ENCODE results near the gene GRM8.

Gene GRM8

DNA sequence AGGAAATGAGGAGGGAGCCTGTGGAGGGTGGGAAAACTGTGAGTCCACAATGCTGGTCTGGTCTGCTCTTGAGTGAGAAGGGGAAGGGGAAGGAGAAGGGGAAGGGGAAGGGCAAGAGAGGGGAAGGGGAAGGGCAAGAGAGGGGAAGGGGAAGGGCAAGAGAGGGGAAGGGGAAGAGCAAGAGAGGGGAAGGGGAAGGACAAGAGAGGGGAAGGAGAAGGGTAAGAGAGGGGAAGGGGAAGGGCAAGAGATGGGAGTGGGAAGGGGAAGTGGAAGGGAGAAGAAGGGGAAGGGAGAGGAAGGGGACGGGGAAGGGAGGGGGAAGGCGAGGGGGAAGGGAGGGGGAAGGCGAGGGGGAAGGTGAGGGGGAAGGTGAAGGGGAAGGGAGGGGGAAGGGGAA is 213.2 kb downstream of the GRM8 start:
- DNase-seq (ENCODE audit: low spot score in 2 of 2) (no peak), ATAC-seq (replicated peaks; ENCODE audit: extremely low read depth, poor library complexity, severe bottlenecking) (no peak)
- H3K9me3 Mint-ChIP-seq, result peaks cover 20% of the 10 kb centered on the region
- H3K27ac Mint-ChIP-seq (ENCODE audit: low read depth), result no peak overlapping the region
- H3K36me3 Mint-ChIP-seq (ENCODE audit: insufficient read depth), result peaks cover 2% of the 10 kb centered on the region
- no peak overlapping the region for H3K4me3 Mint-ChIP-seq
- H3K4me1 Mint-ChIP-seq, result no peaks in the 10 kb centered on the region
- peaks cover 38% of the 10 kb centered on the region for H3K27me3 Mint-ChIP-seq

DNA sequence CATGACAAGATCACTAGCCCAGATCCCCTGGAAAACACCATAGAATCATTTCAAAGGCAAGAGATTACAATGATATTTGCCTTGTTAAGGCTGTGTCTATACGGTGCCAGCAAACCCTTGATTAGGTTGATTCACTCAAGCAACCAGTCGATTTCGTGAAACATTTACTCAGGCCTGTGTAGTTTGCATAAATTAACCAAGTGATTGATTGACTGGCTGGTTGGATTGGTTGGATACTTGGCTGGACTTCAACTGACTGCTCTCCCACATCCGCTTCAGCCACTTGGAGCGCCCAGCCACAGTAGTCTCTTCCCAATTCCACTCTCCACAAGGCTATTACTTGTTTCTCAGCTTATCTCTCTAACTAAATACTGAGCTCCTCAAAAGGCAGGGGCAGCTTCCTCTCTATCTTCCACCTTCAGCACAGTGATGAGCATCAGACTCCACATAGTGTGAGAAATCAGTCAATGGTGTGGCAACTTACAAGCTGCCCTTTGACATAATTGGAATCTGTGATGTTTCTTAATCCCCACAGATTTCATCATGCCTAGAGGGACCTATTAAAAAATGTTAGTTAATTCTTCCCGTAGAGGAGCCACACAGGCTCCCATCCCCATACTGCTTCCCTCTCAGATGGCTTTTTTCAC is 217.4 kb downstream of the GRM8 start:
- peaks cover 14% of the 10 kb centered on the region for H3K9me3 Mint-ChIP-seq
- DNase-seq (ENCODE audit: low spot score in 2 of 2) (no peak), ATAC-seq (replicated peaks; ENCODE audit: extremely low read depth, poor library complexity, severe bottlenecking) (no peak)
- H3K4me3 Mint-ChIP-seq, result no peak overlapping the region
- no peak overlapping the region for H3K27ac Mint-ChIP-seq (ENCODE audit: low read depth)
- peaks cover 2% of the 10 kb centered on the region for H3K36me3 Mint-ChIP-seq (ENCODE audit: insufficient read depth)
- H3K4me1 Mint-ChIP-seq, result no peaks in the 10 kb centered on the region
- H3K27me3 Mint-ChIP-seq, result peaks cover 38% of the 10 kb centered on the region

DNA sequence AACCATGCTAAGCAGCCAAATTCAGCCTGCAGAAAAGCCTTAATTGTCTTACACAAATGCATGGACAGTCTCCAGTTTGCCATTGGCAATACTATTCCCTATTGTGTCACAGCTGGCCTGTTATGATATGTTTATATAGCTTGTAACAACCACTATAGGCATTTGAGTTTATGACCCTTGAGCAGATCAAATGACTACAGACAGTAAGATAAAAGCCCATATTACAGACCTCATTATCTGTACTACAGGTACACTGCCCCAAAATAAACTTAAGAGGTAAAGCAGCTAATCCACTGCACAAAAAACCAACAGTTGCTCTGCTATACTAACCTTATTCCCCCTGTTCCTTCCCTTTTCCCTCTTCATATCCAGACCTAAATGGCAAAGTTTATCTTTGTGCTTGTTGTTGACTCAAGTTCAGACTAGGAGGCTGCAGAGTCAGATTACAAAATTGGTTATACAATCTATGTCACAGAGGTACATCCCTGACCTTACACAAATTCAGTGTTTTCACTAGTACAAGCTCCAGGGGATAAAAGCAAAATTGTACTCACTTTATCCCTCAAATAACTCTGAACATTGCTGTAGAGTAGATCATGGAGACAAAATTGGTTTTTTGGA is 218.4 kb downstream of the GRM8 start:
- Mint-ChIP-seq H3K36me3 (ENCODE audit: insufficient read depth) (peaks cover 2% of the 10 kb centered on the region), H3K9me3 (peaks cover 15% of the 10 kb centered on the region), H3K4me3 (no peak overlapping the region), H3K27me3 (peaks cover 36% of the 10 kb centered on the region), H3K4me1 (no peaks in the 10 kb centered on the region), H3K27ac (ENCODE audit: low read depth) (no peak overlapping the region)
- no peak for ATAC-seq (replicated peaks; ENCODE audit: extremely low read depth, poor library complexity, severe bottlenecking)
- no peak for DNase-seq (ENCODE audit: low spot score in 2 of 2)

DNA sequence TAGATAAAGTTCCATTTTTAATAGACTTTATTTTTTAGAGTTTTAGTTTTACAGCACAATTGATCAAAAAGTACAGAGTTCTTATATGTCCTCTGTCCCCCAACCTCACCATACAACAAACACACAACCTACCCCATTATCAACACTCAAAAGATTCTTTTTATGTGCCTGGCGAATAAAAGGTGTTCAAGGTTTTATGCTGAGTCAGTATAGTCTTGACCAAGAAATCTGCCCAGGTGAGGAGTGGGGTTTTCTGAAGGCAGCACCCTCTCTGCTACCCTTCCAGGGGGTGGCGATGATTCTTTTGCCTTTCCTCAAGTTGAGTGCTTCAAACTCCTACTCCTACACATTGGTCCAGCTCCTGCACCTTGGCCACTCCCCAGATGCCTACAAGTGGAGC is 222.9 kb downstream of the GRM8 start:
- no peak overlapping the region for H3K4me3 Mint-ChIP-seq
- DNase-seq (ENCODE audit: low spot score in 2 of 2) (no peak), ATAC-seq (replicated peaks; ENCODE audit: extremely low read depth, poor library complexity, severe bottlenecking) (no peak)
- H3K4me1 Mint-ChIP-seq, result no peaks in the 10 kb centered on the region
- H3K9me3 Mint-ChIP-seq, result peaks cover 14% of the 10 kb centered on the region
- H3K36me3 Mint-ChIP-seq (ENCODE audit: insufficient read depth), result no peaks in the 10 kb centered on the region
- no peak overlapping the region for H3K27ac Mint-ChIP-seq (ENCODE audit: low read depth)
- no peaks in the 10 kb centered on the region for H3K27me3 Mint-ChIP-seq

DNA sequence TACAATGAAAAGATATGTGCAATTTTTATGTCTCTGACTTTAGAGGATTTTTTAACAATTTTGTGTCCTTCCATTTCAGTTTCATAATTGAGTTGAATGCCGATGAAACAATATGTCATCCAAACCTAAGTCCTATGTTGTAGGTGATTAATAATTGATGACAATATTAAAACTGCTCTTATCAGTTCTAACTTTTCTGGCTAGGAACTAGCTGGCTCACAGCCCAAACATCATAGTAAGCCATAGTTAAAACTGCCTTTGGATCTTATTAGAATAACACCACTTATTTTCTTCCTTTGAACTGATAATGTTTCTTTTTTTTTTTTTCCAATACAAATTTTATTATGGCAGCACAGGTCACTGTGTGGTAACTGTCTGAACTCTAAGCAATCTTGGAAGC is 230.9 kb downstream of the GRM8 start:
- H3K4me1 Mint-ChIP-seq, result no peaks in the 10 kb centered on the region
- no peaks in the 10 kb centered on the region for H3K27me3 Mint-ChIP-seq
- no peaks in the 10 kb centered on the region for H3K36me3 Mint-ChIP-seq (ENCODE audit: insufficient read depth)
- H3K4me3 Mint-ChIP-seq, result no peak overlapping the region
- no peaks in the 10 kb centered on the region for H3K9me3 Mint-ChIP-seq
- no peak for DNase-seq (ENCODE audit: low spot score in 2 of 2)
- no peak for ATAC-seq (replicated peaks; ENCODE audit: extremely low read depth, poor library complexity, severe bottlenecking)
- H3K27ac Mint-ChIP-seq (ENCODE audit: low read depth), result no peak overlapping the region

DNA sequence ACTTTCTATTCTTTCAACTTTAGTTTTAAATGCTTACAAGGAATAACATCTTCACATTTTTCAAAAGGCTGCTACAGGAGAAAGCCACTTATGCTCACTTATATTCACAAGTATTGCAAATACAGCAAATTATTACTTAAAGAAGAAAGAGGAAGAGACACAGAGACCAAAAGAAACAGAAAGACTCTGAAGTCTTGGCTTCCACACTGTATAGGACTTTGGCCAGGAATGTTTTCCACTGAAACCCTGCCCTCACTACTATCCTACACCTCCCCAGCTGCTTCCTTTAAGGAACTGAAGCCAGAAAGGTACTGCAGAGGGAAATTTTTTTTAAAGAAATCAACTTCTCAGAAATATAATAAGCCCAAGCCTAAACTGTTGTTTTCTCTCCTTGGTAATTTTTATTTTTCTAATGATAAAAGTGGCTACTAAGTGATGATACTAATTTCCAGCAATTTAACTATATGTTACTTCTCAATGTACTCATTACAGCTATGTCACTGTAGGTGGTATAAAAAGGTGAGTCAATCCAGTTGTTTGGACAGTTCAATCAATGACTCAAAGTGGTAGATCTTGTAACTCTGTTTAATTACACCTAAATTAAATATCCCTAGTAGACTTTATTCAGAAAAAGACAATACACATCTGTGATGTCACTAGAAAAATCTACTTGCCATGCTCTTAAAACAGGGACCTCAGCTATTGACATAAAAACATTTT is 231.6 kb downstream of the GRM8 start:
- H3K27ac Mint-ChIP-seq (ENCODE audit: low read depth), result no peak overlapping the region
- no peak overlapping the region for H3K4me3 Mint-ChIP-seq
- no peaks in the 10 kb centered on the region for H3K4me1 Mint-ChIP-seq
- no peaks in the 10 kb centered on the region for H3K36me3 Mint-ChIP-seq (ENCODE audit: insufficient read depth)
- H3K9me3 Mint-ChIP-seq, result no peaks in the 10 kb centered on the region
- no peak for ATAC-seq (replicated peaks; ENCODE audit: extremely low read depth, poor library complexity, severe bottlenecking)
- no peak for DNase-seq (ENCODE audit: low spot score in 2 of 2)
- H3K27me3 Mint-ChIP-seq, result no peaks in the 10 kb centered on the region

DNA sequence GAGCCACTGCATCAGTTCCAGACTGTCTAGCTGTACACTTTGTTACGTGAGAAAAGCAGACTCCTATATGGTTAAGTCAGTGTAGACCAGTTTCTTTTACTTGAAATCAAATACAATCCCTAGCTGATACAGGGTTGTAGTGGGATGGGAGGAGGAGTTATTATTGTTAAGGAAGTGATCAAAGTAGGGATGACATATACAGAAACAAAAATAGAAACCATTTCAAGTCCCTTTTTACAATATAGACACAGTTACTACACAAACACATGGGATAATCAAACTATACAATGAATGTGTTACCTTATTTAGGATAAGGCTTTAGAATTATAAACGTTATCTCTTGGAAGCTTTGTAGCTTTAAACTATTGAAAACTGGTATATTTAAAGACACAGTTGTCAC is 233.9 kb downstream of the GRM8 start:
- Mint-ChIP-seq H3K27me3 (no peaks in the 10 kb centered on the region), H3K9me3 (no peaks in the 10 kb centered on the region), H3K27ac (ENCODE audit: low read depth) (no peak overlapping the region), H3K4me3 (no peak overlapping the region), H3K4me1 (no peaks in the 10 kb centered on the region), H3K36me3 (ENCODE audit: insufficient read depth) (no peaks in the 10 kb centered on the region)
- ATAC-seq (replicated peaks; ENCODE audit: extremely low read depth, poor library complexity, severe bottlenecking) (no peak), DNase-seq (ENCODE audit: low spot score in 2 of 2) (no peak)

DNA sequence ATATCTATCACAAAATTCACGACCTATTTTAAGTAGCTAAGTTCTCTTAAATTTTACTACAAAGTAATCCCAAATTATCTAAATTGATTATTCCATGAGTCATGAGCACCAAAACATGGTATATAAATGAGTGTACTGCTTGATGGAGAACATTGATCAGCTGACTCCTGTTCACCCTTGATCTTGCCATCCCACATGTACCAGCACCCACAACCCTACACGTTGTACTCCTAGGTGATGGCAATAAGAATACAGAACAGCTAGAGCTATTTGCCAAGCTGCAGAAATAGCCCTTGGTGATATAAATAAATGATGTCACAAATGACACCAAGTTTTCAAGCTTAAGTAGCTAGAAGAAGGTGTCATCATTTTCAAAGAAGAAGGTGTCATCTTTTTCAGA is 235.5 kb downstream of the GRM8 start:
- DNase-seq (ENCODE audit: low spot score in 2 of 2) (no peak), ATAC-seq (replicated peaks; ENCODE audit: extremely low read depth, poor library complexity, severe bottlenecking) (no peak)
- H3K27me3 Mint-ChIP-seq, result no peaks in the 10 kb centered on the region
- no peaks in the 10 kb centered on the region for H3K36me3 Mint-ChIP-seq (ENCODE audit: insufficient read depth)
- H3K4me1 Mint-ChIP-seq, result no peaks in the 10 kb centered on the region
- no peak overlapping the region for H3K27ac Mint-ChIP-seq (ENCODE audit: low read depth)
- no peaks in the 10 kb centered on the region for H3K9me3 Mint-ChIP-seq
- no peak overlapping the region for H3K4me3 Mint-ChIP-seq

DNA sequence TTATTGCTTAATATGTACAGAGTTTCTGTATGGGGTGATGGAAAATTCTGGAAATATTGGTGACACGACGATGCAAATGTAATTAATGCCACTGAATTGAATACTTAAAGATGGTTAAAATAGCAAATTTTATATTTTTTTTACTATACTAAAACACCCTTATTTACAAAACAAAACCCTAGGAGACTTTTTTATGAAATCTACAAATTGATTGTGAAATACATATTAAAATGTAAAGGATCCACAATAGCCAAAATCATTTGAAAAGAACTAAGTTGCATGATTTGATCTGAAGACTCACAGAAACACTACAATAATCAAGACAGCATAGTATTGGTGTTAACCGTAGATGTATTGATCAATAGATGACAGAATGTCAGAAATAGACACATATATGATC is 252.0 kb downstream of the GRM8 start:
- ATAC-seq (replicated peaks; ENCODE audit: extremely low read depth, poor library complexity, severe bottlenecking) (no peak), DNase-seq (ENCODE audit: low spot score in 2 of 2) (no peak)
- H3K36me3 Mint-ChIP-seq (ENCODE audit: insufficient read depth), result no peaks in the 10 kb centered on the region
- H3K9me3 Mint-ChIP-seq, result no peaks in the 10 kb centered on the region
- H3K27ac Mint-ChIP-seq (ENCODE audit: low read depth), result no peak overlapping the region
- H3K4me3 Mint-ChIP-seq, result no peak overlapping the region
- H3K27me3 Mint-ChIP-seq, result no peaks in the 10 kb centered on the region
- H3K4me1 Mint-ChIP-seq, result no peaks in the 10 kb centered on the region

DNA sequence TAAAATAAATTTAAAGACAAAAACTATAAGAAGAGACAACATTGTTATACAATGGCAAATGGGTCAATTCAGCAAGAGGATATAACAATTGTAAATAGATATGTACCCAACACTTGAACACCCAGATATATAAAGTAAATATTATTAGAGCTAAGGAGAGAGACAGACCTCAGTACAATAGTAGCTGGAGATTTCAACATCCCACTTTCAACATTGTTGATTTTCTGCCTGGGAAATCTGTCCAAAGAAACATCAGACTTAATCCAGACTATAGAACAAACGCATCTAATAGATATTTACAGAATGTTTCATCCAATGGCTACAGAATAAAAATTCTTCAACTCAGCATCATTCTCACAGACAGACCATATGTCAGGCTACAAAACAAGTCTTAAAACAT is 256.1 kb downstream of the GRM8 start:
- Mint-ChIP-seq H3K27me3 (peaks cover 22% of the 10 kb centered on the region), H3K9me3 (no peaks in the 10 kb centered on the region), H3K36me3 (ENCODE audit: insufficient read depth) (no peaks in the 10 kb centered on the region), H3K4me1 (no peaks in the 10 kb centered on the region), H3K27ac (ENCODE audit: low read depth) (no peak overlapping the region), H3K4me3 (no peak overlapping the region)
- DNase-seq (ENCODE audit: low spot score in 2 of 2) (no peak), ATAC-seq (replicated peaks; ENCODE audit: extremely low read depth, poor library complexity, severe bottlenecking) (no peak)

DNA sequence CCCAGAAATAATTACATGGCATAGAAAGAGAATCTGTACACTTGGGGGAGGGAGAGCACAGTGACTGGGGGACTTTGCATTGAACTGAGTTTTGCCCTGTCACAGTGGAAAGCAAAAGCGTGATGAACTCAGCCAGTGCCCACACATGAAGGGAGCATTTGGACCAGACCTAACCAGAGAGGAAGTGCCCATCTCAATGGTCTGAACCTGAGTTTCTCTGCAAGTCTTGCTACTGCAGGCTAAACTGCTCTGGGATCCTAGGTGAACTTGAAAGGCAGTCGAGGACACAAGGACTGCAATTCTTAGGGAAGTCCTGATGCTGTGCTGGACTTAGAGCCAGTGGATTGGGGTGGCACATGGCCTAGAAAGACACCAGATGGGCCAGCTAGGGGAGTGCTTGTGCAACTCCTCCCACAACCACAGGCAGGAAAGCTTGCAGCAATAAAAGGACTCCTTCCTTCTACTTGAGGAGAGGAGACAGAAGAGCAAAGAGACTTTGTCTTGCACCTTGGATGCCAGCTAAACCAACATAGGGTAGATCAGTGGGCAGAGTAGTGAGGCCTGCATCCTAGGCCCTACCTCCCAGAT is 259.0 kb downstream of the GRM8 start:
- ATAC-seq (replicated peaks; ENCODE audit: extremely low read depth, poor library complexity, severe bottlenecking), result no peak
- no peaks in the 10 kb centered on the region for H3K4me1 Mint-ChIP-seq

DNA sequence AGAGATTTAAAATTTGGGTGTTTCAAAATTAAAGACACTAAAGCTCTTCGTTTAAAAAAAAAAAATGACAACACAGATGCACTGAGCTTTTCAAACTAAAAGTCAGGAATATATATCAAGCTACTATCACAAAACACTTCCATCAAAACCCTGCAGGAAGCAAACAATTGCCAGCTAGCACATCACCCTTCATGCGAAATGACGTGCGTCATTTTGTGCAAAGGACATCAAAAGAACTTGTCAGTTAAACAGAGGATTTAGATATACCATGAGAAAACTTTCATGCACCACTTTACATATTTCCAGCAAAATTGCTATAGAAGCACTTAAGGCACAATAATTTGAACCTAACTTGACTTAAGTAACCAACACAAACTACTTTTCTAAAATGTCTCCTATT is 264.7 kb downstream of the GRM8 start:
- DNase-seq (ENCODE audit: low spot score in 2 of 2) (no peak), ATAC-seq (replicated peaks; ENCODE audit: extremely low read depth, poor library complexity, severe bottlenecking) (no peak)
- Mint-ChIP-seq H3K9me3 (no peaks in the 10 kb centered on the region), H3K4me3 (no peak overlapping the region), H3K36me3 (ENCODE audit: insufficient read depth) (no peaks in the 10 kb centered on the region), H3K4me1 (no peaks in the 10 kb centered on the region), H3K27me3 (peaks cover 2% of the 10 kb centered on the region), H3K27ac (ENCODE audit: low read depth) (no peak overlapping the region)

More for the DNA sequence above, 259.0 kb downstream of the GRM8 start:
- no peak overlapping the region for H3K27ac Mint-ChIP-seq (ENCODE audit: low read depth)
- peaks cover 22% of the 10 kb centered on the region for H3K27me3 Mint-ChIP-seq
- H3K36me3 Mint-ChIP-seq (ENCODE audit: insufficient read depth), result no peaks in the 10 kb centered on the region
- no peaks in the 10 kb centered on the region for H3K9me3 Mint-ChIP-seq
- H3K4me3 Mint-ChIP-seq, result no peak overlapping the region
- no peak for DNase-seq (ENCODE audit: low spot score in 2 of 2)

DNA sequence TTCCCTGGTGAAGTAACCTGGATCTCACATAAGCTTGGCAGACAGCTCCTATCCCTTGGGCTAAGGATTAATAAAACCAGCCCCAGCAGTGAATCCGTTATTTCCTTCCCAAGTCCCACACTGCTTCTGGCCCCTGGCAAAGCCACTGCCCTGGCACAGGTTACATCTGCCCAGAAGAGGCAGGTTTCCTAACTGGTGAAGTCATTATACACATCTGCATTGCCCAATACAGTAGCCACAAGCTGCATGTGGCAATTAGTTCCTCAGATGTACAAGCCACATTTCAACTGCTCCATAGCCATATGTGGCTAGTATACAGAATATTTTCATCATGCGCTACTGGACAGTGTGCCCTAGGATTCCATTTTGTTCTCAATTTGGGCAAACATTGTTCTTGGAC is 273.0 kb downstream of the GRM8 start:
- Mint-ChIP-seq H3K27me3 (no peaks in the 10 kb centered on the region), H3K27ac (ENCODE audit: low read depth) (no peak overlapping the region), H3K9me3 (no peaks in the 10 kb centered on the region), H3K36me3 (ENCODE audit: insufficient read depth) (peaks cover 2% of the 10 kb centered on the region), H3K4me1 (no peaks in the 10 kb centered on the region), H3K4me3 (no peak overlapping the region)
- no peak for DNase-seq (ENCODE audit: low spot score in 2 of 2)
- no peak for ATAC-seq (replicated peaks; ENCODE audit: extremely low read depth, poor library complexity, severe bottlenecking)

Measured in central memory CD8-positive, alpha-beta T cell (primary cell).